GM19463 (cell line): ENCODE results near the gene IDH3A.

Source experiments
- ATAC-seq: cut with Tn5 transposase; IDR thresholded peaks from one replicate; pipeline ENCODE4 v1.9.1; 2021; ENCODE audit warnings: mild to moderate bottlenecking, moderate library complexity; ENCODE audit not compliant: unreplicated experiment

Gene IDH3A

DNA sequence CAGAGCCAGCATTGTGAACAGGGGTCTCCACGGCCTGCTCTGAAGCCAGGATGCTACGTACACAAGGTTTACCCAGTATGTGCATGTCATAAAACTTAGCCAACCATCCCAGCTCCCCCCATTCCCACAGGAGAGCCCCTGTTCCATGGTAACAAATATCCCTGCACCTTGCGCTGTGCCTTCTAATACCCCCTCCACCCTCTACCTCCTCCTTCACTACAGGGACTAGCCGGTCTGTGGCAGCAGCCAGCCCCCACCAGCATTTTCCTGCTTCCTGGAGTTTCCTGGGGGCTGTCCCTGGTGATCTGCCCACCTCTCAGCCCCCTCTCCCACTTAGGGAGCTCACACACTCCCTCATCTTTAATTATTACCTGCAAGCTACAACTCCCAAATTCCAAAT is 64.8 kb downstream of the IDH3A start:
- no peak for ATAC-seq

DNA sequence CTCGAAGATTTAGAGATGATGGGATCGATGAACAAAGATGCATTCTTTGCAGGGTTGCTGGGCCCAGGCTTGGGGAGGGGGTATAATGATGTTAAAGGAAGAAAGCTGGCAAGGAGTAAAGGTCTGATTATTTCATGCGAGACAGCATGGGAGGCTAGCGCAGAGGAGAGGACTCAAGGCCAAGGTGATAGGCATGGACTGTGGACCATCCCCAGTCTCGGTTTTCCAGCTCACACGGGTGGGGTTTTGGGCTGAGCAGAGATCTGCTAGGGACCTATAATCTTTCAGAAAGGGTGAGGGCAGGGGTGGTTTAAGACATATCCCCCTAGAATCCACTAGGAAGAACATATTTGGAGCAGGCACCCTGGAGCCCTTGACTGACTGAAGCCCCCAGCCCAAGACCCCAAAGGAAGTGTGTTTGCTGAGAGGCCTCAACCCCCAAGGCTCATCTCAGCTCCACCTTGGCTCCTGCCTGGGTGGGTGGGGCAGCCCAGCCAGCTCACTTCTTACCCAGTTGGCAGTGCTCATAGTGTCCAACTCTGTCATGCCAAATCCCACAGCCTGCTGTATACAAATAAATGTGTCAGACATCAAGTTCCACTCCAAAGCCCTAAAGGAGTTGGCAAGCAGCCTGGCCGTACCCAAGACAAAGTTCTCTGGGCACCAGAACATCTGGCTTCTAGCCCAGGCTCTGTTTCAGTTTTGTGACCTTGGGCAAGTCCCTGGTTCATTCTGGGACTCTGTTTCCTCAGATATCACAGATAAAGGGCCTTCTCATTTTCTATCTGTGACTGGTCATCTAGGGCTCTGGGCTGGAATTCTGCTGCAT is 67.3 kb downstream of the IDH3A start:
- no peak for ATAC-seq

DNA sequence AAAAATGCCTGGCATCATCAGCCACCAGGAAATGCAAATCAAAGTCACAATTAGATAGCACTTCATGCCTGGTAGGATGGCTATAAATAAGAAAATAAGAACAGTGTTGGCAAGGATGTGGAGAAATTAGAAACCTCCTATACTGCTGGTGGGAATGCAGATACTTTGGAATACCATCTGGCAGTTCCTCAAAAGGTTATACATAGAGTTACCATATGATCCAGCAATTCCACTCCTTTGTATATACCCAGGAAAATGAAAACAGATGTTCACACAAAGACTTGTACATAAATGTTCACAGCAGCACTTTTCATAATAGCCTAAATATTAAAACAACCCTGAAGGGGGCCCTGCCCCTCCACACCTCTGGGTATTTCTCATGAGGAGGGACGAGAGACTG is 71.6 kb downstream of the IDH3A start:
- ATAC-seq: no peak
